Adrenal gland (tissue), 12 donors: Measurements from ENCODE around the gene DUSP14. TPM values are rescaled to one million over a fixed set of nuclear protein-coding genes. Genes with fewer than 3 reads are reported as not detected.

Experiments used
- DNase-seq, 7 donors: peaks; one replicate each; pipeline ENCODE4 v3.0.0-alpha.2; 2019 to 2020
- H3K27ac ChIP-seq, 5 donors: fragments of 200-600 bp; sonication (generic) in 4 of 5; 1 replicate in 3 of 5; 2 replicates in 2 of 5; pipeline versions ENCODE4 v1.5.1 to v1.8.0; 2016 to 2020; ENCODE audit warnings: mild to moderate bottlenecking in 1 of 5
- H3K27me3 ChIP-seq: fragments of 200-600 bp; 2 replicates; pipeline ENCODE4 v1.8.0; 2021
- H3K36me3 ChIP-seq, 2 donors: fragments of 200-600 bp; replicated peaks in 1 of 2; 1 replicate in 1 of 2; 2 replicates in 1 of 2; pipeline versions ENCODE4 v1.5.1 to v1.8.0; 2018 to 2022
- H3K4me1 ChIP-seq, 2 donors: fragments of 200-600 bp; replicated peaks in 1 of 2; 1 replicate in 1 of 2; 2 replicates in 1 of 2; pipeline versions ENCODE4 v1.5.1 to v1.8.0; 2018 to 2021
- H3K4me3 ChIP-seq, 4 donors: fragments of 200-600 bp; sonication (generic) in 3 of 4; one replicate each; pipeline ENCODE4 v1.5.1; 2016 to 2018
- H3K9me3 ChIP-seq, 3 donors: fragments of 200-600 bp; sonication (generic) in 1 of 3; replicated peaks in 1 of 3; 1 replicate in 2 of 3; 2 replicates in 1 of 3; pipeline versions ENCODE4 v1.5.1 to v1.8.0; 2016 to 2021
- CTCF ChIP-seq, 6 experiments: fragments of 450-650 bp in 4 of 6; fragments of 200-600 bp in 2 of 6; sonication (generic) in 1 of 6; IDR thresholded peaks; 1 replicate in 5 of 6; 2 replicates in 1 of 6; pipeline versions ENCODE4 v1.5.1 to v1.8.0; 2016 to 2021; ENCODE audit warnings: antibody characterized with exemption in 6 of 6, mild to moderate bottlenecking in 2 of 6, moderate library complexity in 1 of 6
- POLR2A ChIP-seq, 2 donors: fragments of 450-650 bp; IDR thresholded peaks; one replicate each; pipeline ENCODE4 v1.6.1; 2017; ENCODE audit warnings: antibody characterized with exemption in 2 of 2, mild to moderate bottlenecking in 2 of 2, moderate library complexity in 1 of 2
- WGBS, 4 donors: extraction: QIAGEN DNeasy Blood & Tissue Kit in 2 of 4; methylation state at CpG; one replicate each; pipeline versions ENCODE4 v1.1.5 to v1.1.7; 2013 to 2017; 5-methylcytosine and 5-hydroxymethylcytosine counted together
- intact Hi-C, 2 donors: fragments of 100-400 bp; cut with DNase I; formaldehyde crosslinking; loops; one replicate each; pipeline versions ENCODE4 v1.14.1 to v1.15.0; 2022 to 2023
- polyA plus RNA-seq, 3 donors: library from polyadenylated mRNA; stranded (reverse); fragments of 200-250 nt in 2 of 3; fragments of 350-450 nt in 1 of 3; fragmentation: Illumina TruSeq in 1 of 3; extraction: RNeasy Lipid Tissue Mini Kit (QIAGEN cat#74804) in 1 of 3; gene quantifications; one replicate each; pipeline ENCODE4 v1.2.3, GENCODE V29; 2013 to 2014
- total RNA-seq, 9 donors: library from RNA; depleted of rRNA in 4 of 9; stranded (reverse); fragments of >200 nt in 4 of 9; fragments of 120-200 nt in 1 of 9; fragmentation: NEBNext Ultra II Directional in 1 of 9; extraction: Animal tissue kit (Norgen Biotek cat#: 25700) in 1 of 9; gene quantifications; one replicate each; pipeline versions ENCODE4 v1.1.0 to v1.2.4, GENCODE V29; 2013 to 2023
- donor health status: healthy with polysubstance abuse.
- donor health status: Bipolar disorder and iron deficiency.
- donor health status: DM: yes; HTN: yes; CAD: no.
- donor health status: DM: no; HTN: no; CAD: no.
- donor health status: DM: no; HTN: no; CAD: no.
- donor health status: DM: yes; HTN: yes; CAD: no.

DUSP14 gene
- total and polyA plus RNA-seq, 12 donors, result 7.2 to 66.2 (median 22.4) TPM

GRCh38 chr17:37493249-37494027, 3.7 kb downstream of the DUSP14 start:
- Histone ChIP-seq H3K4me3 (no peak overlapping the region), H3K27ac (peak overlapping the region in 3 of 5 donors; percentile 2 to 85 (median 27)), H3K4me1 (peaks cover 25 to 41% of the 10 kb centered on the region in 2 donors), H3K9me3 (no peaks in the 10 kb centered on the region), H3K36me3 (no peaks in the 10 kb centered on the region), H3K27me3 (no peaks in the 10 kb centered on the region)
- DNase-seq, result no peak
- intact Hi-C loops, result no loop called here
- TF ChIP-seq CTCF (IDR thresholded peaks at IDR 0.05) (no peak), POLR2A (IDR thresholded peaks at IDR 0.05) (no peak)
- 74 to 90% (median 88%) methylated on average over 2 of the region's 2 CpGs for WGBS, 4 donors

GRCh38 chr17:37494401-37494831, 4.7 kb downstream of the DUSP14 start:
- Histone ChIP-seq H3K27me3 (no peaks in the 10 kb centered on the region), H3K36me3 (no peaks in the 10 kb centered on the region), H3K27ac (peak overlapping the region in 1 of 5 donors; percentile 2), H3K4me1 (peaks cover 17 to 34% of the 10 kb centered on the region in 2 donors), H3K9me3 (no peaks in the 10 kb centered on the region), H3K4me3 (no peak overlapping the region)
- WGBS, 4 donors, result 73 to 79% (median 77%) methylated on average over 3 of the region's 3 CpGs
- no peak for TF ChIP-seq POLR2A (IDR thresholded peaks at IDR 0.05)
- TF ChIP-seq CTCF (IDR thresholded peaks at IDR 0.05), result no peak
- intact Hi-C loops, result no loop called here
- no peak for DNase-seq

- no peak for DNase-seq
- Histone ChIP-seq H3K27me3 (no peaks in the 10 kb centered on the region), H3K27ac (no peak overlapping the region), H3K4me3 (no peak overlapping the region), H3K36me3 (no peaks in the 10 kb centered on the region), H3K4me1 (peaks cover 17 to 34% of the 10 kb centered on the region in 2 donors), H3K9me3 (no peaks in the 10 kb centered on the region)
- TF ChIP-seq CTCF (IDR thresholded peaks at IDR 0.05) (no peak), POLR2A (IDR thresholded peaks at IDR 0.05) (no peak)
- WGBS, 4 donors, result 86 to 89% (median 87%) methylated on average over 8 of the region's 8 CpGs
- intact Hi-C loops, result no loop called here
Measured at GRCh38 chr17:37494971-37495370, 5.3 kb downstream of the DUSP14 start.

GRCh38 chr17:37500378-37500777, 10.7 kb downstream of the DUSP14 start:
- TF ChIP-seq POLR2A (IDR thresholded peaks at IDR 0.05) (no peak), CTCF (IDR thresholded peaks at IDR 0.05) (no peak)
- no peaks in the 10 kb centered on the region for H3K4me1 ChIP-seq
- intact Hi-C loops, result no loop called here
- H3K9me3 ChIP-seq, result no peaks in the 10 kb centered on the region
- no peaks in the 10 kb centered on the region for H3K27me3 ChIP-seq
- no peak overlapping the region for H3K27ac ChIP-seq
- H3K36me3 ChIP-seq, result no peaks in the 10 kb centered on the region
- no peak overlapping the region for H3K4me3 ChIP-seq
- no peak for DNase-seq
